MM.1S (cell line): ENCODE results near the gene FMO5.

ENCODE experiments used
- EZH2 ChIP-seq: fragments of 300-600 bp; sonication (generic); optimal IDR thresholded peaks from 2 replicates; pipeline ENCODE3; 2017; ENCODE audit warnings: low read depth, mild to moderate bottlenecking, antibody characterized with exemption, low read length, mixed read lengths
- EZH2phosphoT487 ChIP-seq: fragments of 300-600 bp; sonication (generic); IDR thresholded peaks from 2 replicates; pipeline ENCODE4 v1.6.1; 2018; ENCODE audit warnings: antibody characterized with exemption, low read length
- TF ChIP-seq, protein P1 (sequence below): fragments of 300-600 bp; sonication (generic); IDR thresholded peaks from 2 replicates; pipeline ENCODE4 v1.5.1; 2016; ENCODE audit warnings: antibody characterized with exemption, low read length, mixed read lengths

DNA sequence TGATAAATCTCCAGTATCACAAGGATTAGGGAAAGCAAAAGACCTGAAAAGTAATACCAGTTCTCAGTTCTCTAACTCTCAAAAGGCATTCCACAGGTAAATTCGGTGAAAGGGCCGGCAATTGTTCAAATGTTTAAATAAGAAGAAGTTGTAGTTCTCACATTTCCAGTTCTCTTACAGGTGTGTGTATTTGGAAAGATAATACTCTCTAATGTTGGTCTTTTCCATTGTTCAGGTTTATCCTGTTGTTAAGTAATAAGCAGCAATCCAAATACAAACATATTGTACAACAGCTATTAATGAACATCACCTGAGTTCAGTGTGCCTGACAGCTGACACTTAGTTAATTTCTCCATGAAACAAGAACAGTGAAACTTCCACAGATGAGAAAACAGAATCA lies 39.7 kb downstream of the FMO5 start:
- no peak for TF ChIP-seq EZH2
- TF ChIP-seq, protein P1, sequence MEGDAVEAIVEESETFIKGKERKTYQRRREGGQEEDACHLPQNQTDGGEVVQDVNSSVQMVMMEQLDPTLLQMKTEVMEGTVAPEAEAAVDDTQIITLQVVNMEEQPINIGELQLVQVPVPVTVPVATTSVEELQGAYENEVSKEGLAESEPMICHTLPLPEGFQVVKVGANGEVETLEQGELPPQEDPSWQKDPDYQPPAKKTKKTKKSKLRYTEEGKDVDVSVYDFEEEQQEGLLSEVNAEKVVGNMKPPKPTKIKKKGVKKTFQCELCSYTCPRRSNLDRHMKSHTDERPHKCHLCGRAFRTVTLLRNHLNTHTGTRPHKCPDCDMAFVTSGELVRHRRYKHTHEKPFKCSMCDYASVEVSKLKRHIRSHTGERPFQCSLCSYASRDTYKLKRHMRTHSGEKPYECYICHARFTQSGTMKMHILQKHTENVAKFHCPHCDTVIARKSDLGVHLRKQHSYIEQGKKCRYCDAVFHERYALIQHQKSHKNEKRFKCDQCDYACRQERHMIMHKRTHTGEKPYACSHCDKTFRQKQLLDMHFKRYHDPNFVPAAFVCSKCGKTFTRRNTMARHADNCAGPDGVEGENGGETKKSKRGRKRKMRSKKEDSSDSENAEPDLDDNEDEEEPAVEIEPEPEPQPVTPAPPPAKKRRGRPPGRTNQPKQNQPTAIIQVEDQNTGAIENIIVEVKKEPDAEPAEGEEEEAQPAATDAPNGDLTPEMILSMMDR: no peak
- TF ChIP-seq EZH2phosphoT487: no peak
